ENCODE data around the gene TEKTIP1.
A peak's percentile ranks its signal among the peaks of the same experiment; 100 is the strongest.
"Not testable (repeated sequence)": the region's sequence is repeated elsewhere in the genome, so short reads cannot be mapped to it uniquely, and the experiment has no call there.

The TEKTIP1 gene

GRCh38 chr19:3565139-3565538, 26.2 kb downstream of the TEKTIP1 start:
- H3K27me3 Mint-ChIP-seq (ENCODE audit: low read depth, poor library complexity), result no peaks in the 10 kb centered on the region
- no peaks in the 10 kb centered on the region for H3K36me3 Mint-ChIP-seq (ENCODE audit: low read depth)
- no peak overlapping the region for H3K4me3 Mint-ChIP-seq
- H3K27ac Mint-ChIP-seq, result no peak overlapping the region
- no peaks in the 10 kb centered on the region for H3K9me3 Mint-ChIP-seq
- DNase-seq, result no peak
- TF ChIP-seq CTCF (IDR thresholded peaks at IDR 0.05), result no peak
- H3K4me1 Mint-ChIP-seq, result peaks cover 13% of the 10 kb centered on the region

GRCh38 chr19:3570042-3570441, 31.1 kb downstream of the TEKTIP1 start:
- not testable (repeated sequence) for H3K4me3 Mint-ChIP-seq, H3K27ac Mint-ChIP-seq, DNase-seq, H3K9me3 Mint-ChIP-seq
- H3K4me1 Mint-ChIP-seq, result peaks cover 31% of the 10 kb centered on the region
- peaks cover 14% of the 10 kb centered on the region for H3K36me3 Mint-ChIP-seq (ENCODE audit: low read depth)
- H3K27me3 Mint-ChIP-seq (ENCODE audit: low read depth, poor library complexity), result peaks cover 11% of the 10 kb centered on the region

GRCh38 chr19:3570606-3571011, 31.6 kb downstream of the TEKTIP1 start:
- Mint-ChIP-seq H3K4me3 (no peak overlapping the region), H3K4me1 (peaks cover 32% of the 10 kb centered on the region), H3K36me3 (ENCODE audit: low read depth) (peaks cover 19% of the 10 kb centered on the region), H3K27ac (peak overlapping the region; percentile 48), H3K27me3 (ENCODE audit: low read depth, poor library complexity) (peaks cover 16% of the 10 kb centered on the region), H3K9me3 (no peaks in the 10 kb centered on the region)
- no peak for DNase-seq
- no peak for TF ChIP-seq CTCF (IDR thresholded peaks at IDR 0.05)

GRCh38 chr19:3572132-3572854, 33.3 kb downstream of the TEKTIP1 start:
- DNase-seq, result peak; percentile 99
- H3K4me3 Mint-ChIP-seq, result peak overlapping the region; percentile 62
- H3K27me3 Mint-ChIP-seq (ENCODE audit: low read depth, poor library complexity), result peaks cover 33% of the 10 kb centered on the region
- H3K36me3 Mint-ChIP-seq (ENCODE audit: low read depth), result peaks cover 20% of the 10 kb centered on the region
- TF ChIP-seq CTCF (IDR thresholded peaks at IDR 0.05), result no peak
- no peaks in the 10 kb centered on the region for H3K9me3 Mint-ChIP-seq
- H3K4me1 Mint-ChIP-seq, result peaks cover 41% of the 10 kb centered on the region
- no peak overlapping the region for H3K27ac Mint-ChIP-seq

GRCh38 chr19:3572855-3573161, 33.8 kb downstream of the TEKTIP1 start, which contains the start of gene HMG20B:
HMG20B (plus strand) TSS chr19:3572944; CDS start chr19:3573310, 366 bp downstream.
- H3K4me1 Mint-ChIP-seq, result peaks cover 41% of the 10 kb centered on the region
- peaks cover 20% of the 10 kb centered on the region for H3K36me3 Mint-ChIP-seq (ENCODE audit: low read depth)
- H3K9me3 Mint-ChIP-seq, result no peaks in the 10 kb centered on the region
- H3K27me3 Mint-ChIP-seq (ENCODE audit: low read depth, poor library complexity), result peaks cover 38% of the 10 kb centered on the region
- H3K27ac Mint-ChIP-seq, result no peak within 1 kb of the TSS
- H3K4me3 Mint-ChIP-seq, result peak within 1 kb of the TSS; percentile 79
- TF ChIP-seq CTCF (IDR thresholded peaks at IDR 0.05), result no peak
- no peak for DNase-seq

GRCh38 chr19:3573162-3573857, 34.3 kb downstream of the TEKTIP1 start:
- Mint-ChIP-seq H3K4me1 (peaks cover 41% of the 10 kb centered on the region), H3K27me3 (ENCODE audit: low read depth, poor library complexity) (peaks cover 43% of the 10 kb centered on the region), H3K36me3 (ENCODE audit: low read depth) (peaks cover 20% of the 10 kb centered on the region), H3K9me3 (no peaks in the 10 kb centered on the region), H3K27ac (no peak overlapping the region), H3K4me3 (peak overlapping the region; percentile 79)
- TF ChIP-seq CTCF (IDR thresholded peaks at IDR 0.05), result no peak
- peak; percentile 54 for DNase-seq

Measured in nephron progenitor cell (in vitro differentiated cells).